Liver (tissue), 9 donors: ENCODE data around the gene NBAS. TPM values are rescaled to one million over a fixed set of nuclear protein-coding genes. Genes with fewer than 3 reads are reported as not detected.

ENCODE experiments used
- DNase-seq: peaks from one replicate; pipeline ENCODE4 v3.0.0-alpha.2; 2017; ENCODE audit warnings: low spot score
- H3K27ac ChIP-seq, 2 donors: one replicate each; pipeline ENCODE4 v1.7.0; 2013; ENCODE audit warnings: inconsistent platforms in 2 of 2, low read length in 2 of 2, control low read depth in 1 of 2, low read depth in 1 of 2, mild to moderate bottlenecking in 1 of 2
- H3K27me3 ChIP-seq, 4 donors: one replicate each; pipeline versions ENCODE4 v1.6.1 to v1.7.0; 2013; ENCODE audit warnings: low read length in 3 of 4, inconsistent platforms in 1 of 4, mild to moderate bottlenecking in 1 of 4, moderate library complexity in 1 of 4; ENCODE audit not compliant: control insufficient read depth in 4 of 4, insufficient read depth in 4 of 4
- H3K36me3 ChIP-seq, 4 donors: one replicate each; pipeline versions ENCODE4 v1.6.1 to v1.7.0; 2013; ENCODE audit warnings: low read length in 3 of 4, mild to moderate bottlenecking in 3 of 4, low read depth in 1 of 4, moderate library complexity in 1 of 4; ENCODE audit not compliant: control insufficient read depth in 4 of 4, insufficient read depth in 3 of 4
- H3K4me1 ChIP-seq, 4 donors: one replicate each; pipeline versions ENCODE4 v1.6.1 to v1.7.0; 2013; ENCODE audit warnings: low read length in 3 of 4, mild to moderate bottlenecking in 3 of 4, moderate library complexity in 1 of 4; ENCODE audit not compliant: control insufficient read depth in 4 of 4, insufficient read depth in 4 of 4
- H3K4me3 ChIP-seq, 3 donors: one replicate each; pipeline versions ENCODE4 v1.6.1 to v1.7.0; 2013; ENCODE audit warnings: low read length in 3 of 3, control low read depth in 1 of 3, low read depth in 1 of 3, mild to moderate bottlenecking in 1 of 3
- H3K9ac ChIP-seq, 2 donors: one replicate each; pipeline ENCODE4 v1.7.0; 2013; ENCODE audit warnings: low read length in 2 of 2, mild to moderate bottlenecking in 2 of 2, moderate library complexity in 2 of 2, control low read depth in 1 of 2, low read depth in 1 of 2
- H3K9me3 ChIP-seq, 4 donors: one replicate each; pipeline versions ENCODE4 v1.6.1 to v1.7.0; 2013; ENCODE audit warnings: low read length in 3 of 4; ENCODE audit not compliant: control insufficient read depth in 4 of 4
- ATF3 ChIP-seq: IDR thresholded peaks from 2 replicates; pipeline ENCODE4 v1.6.1; 2016; ENCODE audit warnings: antibody characterized with exemption
- EGR1 ChIP-seq, 2 donors: IDR thresholded peaks; 2 replicates each; pipeline ENCODE4 v1.6.1; 2016 to 2018; ENCODE audit warnings: antibody characterized with exemption in 2 of 2, low read depth in 2 of 2
- FOXA1 ChIP-seq: IDR thresholded peaks from 2 replicates; pipeline ENCODE4 v1.6.1; 2016; ENCODE audit warnings: antibody characterized with exemption
- FOXA2 ChIP-seq: IDR thresholded peaks from 2 replicates; pipeline ENCODE4 v1.6.1; 2016; ENCODE audit warnings: antibody characterized with exemption
- GABPA ChIP-seq, 2 donors: IDR thresholded peaks in 1 of 2; conservative IDR thresholded peaks in 1 of 2; 2 replicates each; pipeline ENCODE4 v1.6.1; 2016; ENCODE audit warnings: antibody characterized with exemption in 2 of 2, mild to moderate bottlenecking in 1 of 2, moderate library complexity in 1 of 2
- HNF4A ChIP-seq, 2 donors: conservative IDR thresholded peaks; 2 replicates each; pipeline ENCODE4 v1.6.1; 2016; ENCODE audit warnings: antibody characterized with exemption in 2 of 2, mild to moderate bottlenecking in 2 of 2
- HNF4G ChIP-seq: IDR thresholded peaks from 2 replicates; pipeline ENCODE4 v1.6.1; 2016; ENCODE audit warnings: antibody characterized with exemption
- JUND ChIP-seq, 2 donors: IDR thresholded peaks; 2 replicates each; pipeline ENCODE4 v1.6.1; 2016; ENCODE audit warnings: antibody characterized with exemption in 2 of 2
- MAX ChIP-seq: IDR thresholded peaks from 2 replicates; pipeline ENCODE4 v1.6.1; 2016; ENCODE audit warnings: antibody characterized with exemption
- NR2F2 ChIP-seq: IDR thresholded peaks from 2 replicates; pipeline ENCODE4 v1.6.1; 2016; ENCODE audit warnings: antibody characterized with exemption
- RAD21 ChIP-seq, 2 donors: IDR thresholded peaks; 2 replicates each; pipeline ENCODE4 v1.6.1; 2016; ENCODE audit warnings: antibody characterized with exemption in 2 of 2, mild to moderate bottlenecking in 2 of 2
- RXRA ChIP-seq, 2 donors: IDR thresholded peaks; 2 replicates each; pipeline ENCODE4 v1.6.1; 2017 to 2018; ENCODE audit warnings: antibody characterized with exemption in 2 of 2, mild to moderate bottlenecking in 1 of 2
- SP1 ChIP-seq: IDR thresholded peaks from 2 replicates; pipeline ENCODE4 v1.6.1; 2018; ENCODE audit warnings: antibody characterized with exemption, mild to moderate bottlenecking
- TAF1 ChIP-seq: conservative IDR thresholded peaks from 2 replicates; pipeline ENCODE4 v1.6.1; 2016; ENCODE audit warnings: antibody characterized with exemption, mild to moderate bottlenecking
- YY1 ChIP-seq: IDR thresholded peaks from 2 replicates; pipeline ENCODE4 v1.6.1; 2016; ENCODE audit warnings: antibody characterized with exemption, mild to moderate bottlenecking
- WGBS: extraction: QIAGEN DNeasy Blood & Tissue Kit; methylation state at CpG from one replicate; pipeline ENCODE4 v1.1.7; 2013; 5-methylcytosine and 5-hydroxymethylcytosine counted together
- polyA plus RNA-seq, 2 donors: library from polyadenylated mRNA; stranded (reverse) in 1 of 2; unstranded in 1 of 2; fragments of 200-250 nt in 1 of 2; fragments of >200 nt in 1 of 2; fragmentation: Nextera tagmentation in 1 of 2; extraction: Ambion mirVana in 1 of 2; gene quantifications; one replicate each; pipeline versions ENCODE4 v1.2.1 to v1.2.3, GENCODE V29; 2013 to 2015
- total RNA-seq, 2 donors: library from RNA; depleted of rRNA; stranded (reverse); fragments of >200 nt; gene quantifications; one replicate each; pipeline ENCODE4 v1.2.3, GENCODE V29; 2014
- TF ChIP-seq, protein P1 (sequence below): IDR thresholded peaks from 2 replicates; pipeline ENCODE4 v1.6.1; 2016; ENCODE audit warnings: antibody characterized with exemption
- TF ChIP-seq, protein P2 (sequence below): fragments of 150-350 bp; IDR thresholded peaks from 2 replicates; pipeline ENCODE4 v1.5.1; 2017; ENCODE audit warnings: improper control_type of control experiment, low read depth, low read length; ENCODE audit not compliant: missing input control
- donor health status: healthy.
- donor health status: healthy.
- donor health status: healthy.
- donor health status: healthy.
- donor health status: healthy.

NBAS gene
- total and polyA plus RNA-seq, 4 donors: 10.5 to 40.0 (median 18.9) TPM

DNA sequence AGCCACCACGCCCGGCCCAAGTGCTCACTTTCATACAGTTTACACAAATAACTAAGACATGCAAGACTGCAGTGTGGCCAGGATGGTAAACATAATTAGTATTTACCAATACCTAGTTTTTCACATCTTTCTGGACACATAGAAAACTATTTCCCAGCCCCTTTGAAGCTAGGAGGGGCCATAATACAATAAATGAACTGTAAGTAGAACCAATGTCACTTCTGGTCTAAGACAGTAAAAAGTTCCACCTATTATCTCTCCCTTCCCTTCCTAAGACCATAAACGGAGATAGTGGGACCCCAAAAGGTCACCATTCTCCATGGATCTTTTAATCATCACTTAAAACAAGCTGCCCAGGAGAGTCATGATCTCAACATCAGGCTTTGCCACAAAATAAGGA is 51.0 kb downstream of the NBAS start:
- H3K4me1 ChIP-seq: no peaks in the 10 kb centered on the region
- no peak for TF ChIP-seq YY1
- no peak overlapping the region for H3K4me3 ChIP-seq
- H3K9me3 ChIP-seq: no peaks in the 10 kb centered on the region
- no peak overlapping the region for H3K27ac ChIP-seq
- no peak for DNase-seq
- no peak overlapping the region for H3K9ac ChIP-seq
- peaks cover 0 to 16% (median 6%) of the 10 kb centered on the region in 4 donors for H3K36me3 ChIP-seq
- 95% methylated on average over 3 of the region's 3 CpGs for WGBS
- no peaks in the 10 kb centered on the region for H3K27me3 ChIP-seq

DNA sequence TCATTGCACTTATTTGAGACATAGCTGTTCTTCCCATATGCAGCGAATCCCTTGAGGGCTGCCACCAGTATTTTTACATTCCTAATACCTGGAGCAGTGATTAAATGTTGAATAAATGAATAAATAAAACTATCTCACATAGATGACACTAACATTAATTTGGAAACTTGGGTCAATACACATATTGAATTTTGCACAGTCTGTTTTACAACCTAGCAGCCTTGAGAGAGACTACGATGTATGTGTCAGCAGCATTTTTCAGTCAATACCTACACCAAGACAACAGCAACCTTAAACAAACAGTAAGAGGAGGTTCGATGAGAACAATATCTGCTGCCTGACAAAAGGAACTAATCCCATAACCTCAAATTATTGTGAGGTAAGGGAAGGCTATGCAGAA is 53.4 kb downstream of the NBAS start:
- 88% methylated on average over 3 of the region's 3 CpGs for WGBS
- Histone ChIP-seq H3K4me3 (no peak overlapping the region), H3K9ac (no peak overlapping the region), H3K27ac (no peak overlapping the region), H3K27me3 (no peaks in the 10 kb centered on the region), H3K36me3 (peaks cover 0 to 16% (median 9%) of the 10 kb centered on the region in 4 donors), H3K4me1 (no peaks in the 10 kb centered on the region), H3K9me3 (no peaks in the 10 kb centered on the region)
- TF ChIP-seq MAX (no peak), GABPA (IDR thresholded peaks at IDR 0.05 in 1 of 2, conservative IDR thresholded peaks at IDR 0.05 in 1 of 2) (no peak), HNF4A (conservative IDR thresholded peaks at IDR 0.05) (no peak), FOXA2 (no peak), YY1 (no peak), NR2F2 (no peak), SP1 (no peak), FOXA1 (no peak), HNF4G (no peak), RXRA (IDR thresholded peaks at IDR 0.05) (no peak), ATF3 (no peak), EGR1 (IDR thresholded peaks at IDR 0.05; ENCODE audit: low read depth in 2 of 2) (no peak), TAF1 (no peak), RAD21 (IDR thresholded peaks at IDR 0.05) (no peak)
- TF ChIP-seq, protein P1, sequence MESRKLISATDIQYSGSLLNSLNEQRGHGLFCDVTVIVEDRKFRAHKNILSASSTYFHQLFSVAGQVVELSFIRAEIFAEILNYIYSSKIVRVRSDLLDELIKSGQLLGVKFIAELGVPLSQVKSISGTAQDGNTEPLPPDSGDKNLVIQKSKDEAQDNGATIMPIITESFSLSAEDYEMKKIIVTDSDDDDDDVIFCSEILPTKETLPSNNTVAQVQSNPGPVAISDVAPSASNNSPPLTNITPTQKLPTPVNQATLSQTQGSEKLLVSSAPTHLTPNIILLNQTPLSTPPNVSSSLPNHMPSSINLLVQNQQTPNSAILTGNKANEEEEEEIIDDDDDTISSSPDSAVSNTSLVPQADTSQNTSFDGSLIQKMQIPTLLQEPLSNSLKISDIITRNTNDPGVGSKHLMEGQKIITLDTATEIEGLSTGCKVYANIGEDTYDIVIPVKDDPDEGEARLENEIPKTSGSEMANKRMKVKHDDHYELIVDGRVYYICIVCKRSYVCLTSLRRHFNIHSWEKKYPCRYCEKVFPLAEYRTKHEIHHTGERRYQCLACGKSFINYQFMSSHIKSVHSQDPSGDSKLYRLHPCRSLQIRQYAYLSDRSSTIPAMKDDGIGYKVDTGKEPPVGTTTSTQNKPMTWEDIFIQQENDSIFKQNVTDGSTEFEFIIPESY: no peak
- TF ChIP-seq, protein P2, sequence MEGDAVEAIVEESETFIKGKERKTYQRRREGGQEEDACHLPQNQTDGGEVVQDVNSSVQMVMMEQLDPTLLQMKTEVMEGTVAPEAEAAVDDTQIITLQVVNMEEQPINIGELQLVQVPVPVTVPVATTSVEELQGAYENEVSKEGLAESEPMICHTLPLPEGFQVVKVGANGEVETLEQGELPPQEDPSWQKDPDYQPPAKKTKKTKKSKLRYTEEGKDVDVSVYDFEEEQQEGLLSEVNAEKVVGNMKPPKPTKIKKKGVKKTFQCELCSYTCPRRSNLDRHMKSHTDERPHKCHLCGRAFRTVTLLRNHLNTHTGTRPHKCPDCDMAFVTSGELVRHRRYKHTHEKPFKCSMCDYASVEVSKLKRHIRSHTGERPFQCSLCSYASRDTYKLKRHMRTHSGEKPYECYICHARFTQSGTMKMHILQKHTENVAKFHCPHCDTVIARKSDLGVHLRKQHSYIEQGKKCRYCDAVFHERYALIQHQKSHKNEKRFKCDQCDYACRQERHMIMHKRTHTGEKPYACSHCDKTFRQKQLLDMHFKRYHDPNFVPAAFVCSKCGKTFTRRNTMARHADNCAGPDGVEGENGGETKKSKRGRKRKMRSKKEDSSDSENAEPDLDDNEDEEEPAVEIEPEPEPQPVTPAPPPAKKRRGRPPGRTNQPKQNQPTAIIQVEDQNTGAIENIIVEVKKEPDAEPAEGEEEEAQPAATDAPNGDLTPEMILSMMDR: no peak
- no peak for DNase-seq

GRCh38 chr2:15507061-15507460 is 54.1 kb downstream of the NBAS start:
- no peak overlapping the region for H3K4me3 ChIP-seq
- no peaks in the 10 kb centered on the region for H3K4me1 ChIP-seq
- no peak for DNase-seq
- H3K27me3 ChIP-seq: no peaks in the 10 kb centered on the region
- H3K9ac ChIP-seq: no peak overlapping the region
- WGBS: 94% methylated on average over 1 of the region's 1 CpG
- no peak for TF ChIP-seq RXRA (IDR thresholded peaks at IDR 0.05)
- no peak for TF ChIP-seq EGR1 (IDR thresholded peaks at IDR 0.05; ENCODE audit: low read depth in 2 of 2)
- TF ChIP-seq JUND (IDR thresholded peaks at IDR 0.05): no peak
- TF ChIP-seq GABPA (IDR thresholded peaks at IDR 0.05 in 1 of 2, conservative IDR thresholded peaks at IDR 0.05 in 1 of 2): no peak
- no peak for TF ChIP-seq YY1
- H3K36me3 ChIP-seq: peaks cover 0 to 15% (median 9%) of the 10 kb centered on the region in 4 donors
- no peaks in the 10 kb centered on the region for H3K9me3 ChIP-seq
- H3K27ac ChIP-seq: no peak overlapping the region
